Mesodermal cell (in vitro differentiated cells): ENCODE data around the gene LOC101059915.
A peak's percentile ranks its signal among the peaks of the same experiment; 100 is the strongest.

Experiments
- H3K27ac ChIP-seq: 2 replicates; pipeline ENCODE4 v1.7.0; 2013; ENCODE audit warnings: mild to moderate bottlenecking, low read depth, low read length, moderate library complexity; ENCODE audit not compliant: severe bottlenecking
- H3K36me3 ChIP-seq: 2 replicates; pipeline ENCODE4 v1.7.1; 2013; ENCODE audit warnings: mild to moderate bottlenecking, low read length, moderate library complexity; ENCODE audit not compliant: control insufficient read depth, insufficient read depth
- H3K4me1 ChIP-seq: one replicate; pipeline ENCODE4 v1.7.1; 2013; ENCODE audit warnings: mild to moderate bottlenecking, low read length; ENCODE audit not compliant: insufficient read depth, control insufficient read depth, poor library complexity, severe bottlenecking
- H3K4me3 ChIP-seq: 2 replicates; pipeline ENCODE4 v1.7.0; 2013; ENCODE audit warnings: low read length, control low read depth, mild to moderate bottlenecking; ENCODE audit not compliant: insufficient read depth, poor library complexity, severe bottlenecking; ENCODE audit errors: extremely low read depth
- H3K9me3 ChIP-seq: 2 replicates; pipeline ENCODE4 v1.7.1; 2013; ENCODE audit warnings: mild to moderate bottlenecking, low read length, moderate library complexity; ENCODE audit not compliant: control insufficient read depth
- WGBS, 2 experiments: methylation state at CpG; one replicate each; pipeline ENCODE4 v1.1.5; 2013; ENCODE audit warnings: missing lambda C conversion rate in 2 of 2; ENCODE audit not compliant: insufficient coverage in 2 of 2; 5-methylcytosine and 5-hydroxymethylcytosine counted together

The LOC101059915 gene

GRCh38 chrX:71667328-71668247, at the start of gene LOC101059915:
Gene LOC101059915, plus strand, starts transcription at chrX:71667546.
- no peaks in the 10 kb centered on the region for H3K4me1 ChIP-seq
- WGBS, 2 experiments = 93 to 97% methylated on average over 27 to 30 of the region's 50 CpGs

GRCh38 chrX:71617742-71618141, 49.6 kb upstream of the LOC101059915 start:
- no peak overlapping the region for H3K4me3 ChIP-seq
- H3K27ac ChIP-seq = no peak overlapping the region
- WGBS, 2 experiments = 80% methylated on average over 1 of the region's 8 CpGs; no CpG with 5 or more reads in 1 of the 2 experiments
- H3K4me1 ChIP-seq = no peaks in the 10 kb centered on the region
- no peaks in the 10 kb centered on the region for H3K9me3 ChIP-seq
- H3K36me3 ChIP-seq = peaks cover 1% of the 10 kb centered on the region

More at GRCh38 chrX:71667328-71668247, at the start of gene LOC101059915:
- H3K9me3 ChIP-seq = no peaks in the 10 kb centered on the region
- no peaks in the 10 kb centered on the region for H3K36me3 ChIP-seq
- H3K27ac ChIP-seq = no peak within 1 kb of the TSS
- no peak within 1 kb of the TSS for H3K4me3 ChIP-seq

GRCh38 chrX:71618303-71618721, 49.0 kb upstream of the LOC101059915 start, which contains the start of gene CXCR3:
Gene CXCR3, minus strand, starts transcription at chrX:71618511. Its CDS starts 62 bp downstream, at chrX:71618449.
- WGBS, 2 experiments = 100% methylated on average over 3 of the region's 4 CpGs; no CpG with 5 or more reads in 1 of the 2 experiments
- Histone ChIP-seq H3K4me3 (no peak within 1 kb of the TSS), H3K4me1 (peaks cover 3% of the 10 kb centered on the region), H3K36me3 (no peaks in the 10 kb centered on the region), H3K9me3 (no peaks in the 10 kb centered on the region), H3K27ac (no peak within 1 kb of the TSS)

GRCh38 chrX:71618787-71619186, 48.6 kb upstream of the LOC101059915 start:
- Histone ChIP-seq H3K27ac (no peak overlapping the region), H3K9me3 (no peaks in the 10 kb centered on the region), H3K4me1 (peaks cover 3% of the 10 kb centered on the region), H3K4me3 (no peak overlapping the region), H3K36me3 (no peaks in the 10 kb centered on the region)
- 100% methylated on average over 1 of the region's 3 CpGs; no CpG with 5 or more reads in 1 of the 2 experiments for WGBS, 2 experiments

GRCh38 chrX:71619193-71619592, 48.2 kb upstream of the LOC101059915 start:
- Histone ChIP-seq H3K9me3 (no peaks in the 10 kb centered on the region), H3K4me1 (peaks cover 3% of the 10 kb centered on the region), H3K27ac (no peak overlapping the region), H3K36me3 (no peaks in the 10 kb centered on the region), H3K4me3 (no peak overlapping the region)
- WGBS, 2 experiments = no CpG with 5 or more reads among the region's 8 CpGs

- H3K36me3 ChIP-seq = no peaks in the 10 kb centered on the region
- no peak overlapping the region for H3K4me3 ChIP-seq
- no CpG with 5 or more reads among the region's 1 CpG for WGBS, 2 experiments
- H3K4me1 ChIP-seq = peaks cover 3% of the 10 kb centered on the region
- H3K9me3 ChIP-seq = no peaks in the 10 kb centered on the region
- no peak overlapping the region for H3K27ac ChIP-seq
These were observed 47.4 kb upstream of the LOC101059915 start for GRCh38 chrX:71619986-71620385.

- H3K27ac ChIP-seq = no peak overlapping the region
- WGBS, 2 experiments = 100% methylated on average over 1 to 3 of the region's 6 CpGs
These were observed 45.7 kb upstream of the LOC101059915 start for GRCh38 chrX:71621603-71622002.

GRCh38 chrX:71622032-71622575, 45.2 kb upstream of the LOC101059915 start:
- 87% methylated on average over 3 of the region's 9 CpGs; no CpG with 5 or more reads in 1 of the 2 experiments for whole genome bisulfite sequencing, 2 experiments
- no peaks in the 10 kb centered on the region for H3K36me3 ChIP-seq

More at GRCh38 chrX:71621603-71622002, 45.7 kb upstream of the LOC101059915 start:
- no peaks in the 10 kb centered on the region for H3K9me3 ChIP-seq
- H3K4me3 ChIP-seq = no peak overlapping the region
- H3K36me3 ChIP-seq = no peaks in the 10 kb centered on the region
- peaks cover 3% of the 10 kb centered on the region for H3K4me1 ChIP-seq

GRCh38 chrX:71622576-71623450, 44.5 kb upstream of the LOC101059915 start:
- H3K27ac ChIP-seq = peak overlapping the region; percentile 20
- H3K4me3 ChIP-seq = no peak overlapping the region
- peaks cover 3% of the 10 kb centered on the region for H3K4me1 ChIP-seq
- no peaks in the 10 kb centered on the region for H3K9me3 ChIP-seq
- WGBS, 2 experiments = 43 to 53% methylated on average over 4 to 8 of the region's 13 CpGs
- no peaks in the 10 kb centered on the region for H3K36me3 ChIP-seq

More at GRCh38 chrX:71622032-71622575, 45.2 kb upstream of the LOC101059915 start:
- no peak overlapping the region for H3K4me3 ChIP-seq
- peaks cover 3% of the 10 kb centered on the region for H3K4me1 ChIP-seq
- H3K27ac ChIP-seq = no peak overlapping the region
- no peaks in the 10 kb centered on the region for H3K9me3 ChIP-seq

- H3K4me1 ChIP-seq = peaks cover 3% of the 10 kb centered on the region
- 96% methylated on average over 3 of the region's 3 CpGs; no CpG with 5 or more reads in 1 of the 2 experiments for WGBS, 2 experiments
- H3K4me3 ChIP-seq = no peak overlapping the region
These were observed 43.6 kb upstream of the LOC101059915 start for GRCh38 chrX:71623714-71624113.

More at GRCh38 chrX:71623714-71624113, 43.6 kb upstream of the LOC101059915 start:
- Histone ChIP-seq H3K27ac (no peak overlapping the region), H3K36me3 (no peaks in the 10 kb centered on the region), H3K9me3 (no peaks in the 10 kb centered on the region)
